DMS53 treated with DMSO at 0.1 percent for 48 hours (cell line): ENCODE data around the gene MELTF.

ENCODE experiments used
- DNase-seq: peaks from one replicate; lab custom pipeline; 2025; ENCODE audit not compliant: unreplicated experiment; lab: John Stamatoyannopoulos, UW

The MELTF gene

GRCh38 chr3:197027151-197027895 lies 2.3 kb downstream of the MELTF start:
- no peak for DNase-seq

GRCh38 chr3:197026481-197026866 lies 3.1 kb downstream of the MELTF start:
- DNase-seq: no peak

GRCh38 chr3:197025736-197026480 lies 3.7 kb downstream of the MELTF start:
- DNase-seq: no peak

- no peak for DNase-seq
Measured at GRCh38 chr3:197024881-197025735, 4.5 kb downstream of the MELTF start.

GRCh38 chr3:197023998-197024651 lies 5.5 kb downstream of the MELTF start:
- no peak for DNase-seq

- peak; percentile 58 for DNase-seq
Measured at GRCh38 chr3:197023241-197023997, 6.2 kb downstream of the MELTF start.

GRCh38 chr3:197022405-197023231 lies 7.0 kb downstream of the MELTF start:
- no peak for DNase-seq

- no peak for DNase-seq
Measured at GRCh38 chr3:197021729-197022404, 7.8 kb downstream of the MELTF start.

- no peak for DNase-seq
Measured at GRCh38 chr3:197021231-197021630, 8.4 kb downstream of the MELTF start.

- no peak for DNase-seq
Measured at GRCh38 chr3:197019535-197019934, 10.1 kb downstream of the MELTF start.

GRCh38 chr3:197019021-197019420 lies 10.6 kb downstream of the MELTF start:
- no peak for DNase-seq

- DNase-seq: no peak
Measured at GRCh38 chr3:197017003-197017402, 12.6 kb downstream of the MELTF start.

GRCh38 chr3:197015790-197016736 lies 13.6 kb downstream of the MELTF start:
- DNase-seq: no peak

- DNase-seq: no peak
Measured at GRCh38 chr3:197014942-197015575, 14.6 kb downstream of the MELTF start.

GRCh38 chr3:197014024-197014423 lies 15.6 kb downstream of the MELTF start:
- no peak for DNase-seq

GRCh38 chr3:197012540-197012883 lies 17.1 kb downstream of the MELTF start:
- no peak for DNase-seq

- no peak for DNase-seq
Measured at GRCh38 chr3:197011780-197012539, 17.7 kb downstream of the MELTF start.
